Type B pancreatic cell (in vitro differentiated cells): ENCODE data around the gene MADD. TPM values are rescaled to one million over a fixed set of nuclear protein-coding genes. Genes with fewer than 3 reads are reported as not detected.

Experiments
- DNase-seq: peaks from one replicate; pipeline ENCODE4 v3.0.0; 2021; ENCODE audit warnings: mixed read lengths; ENCODE audit not compliant: unreplicated experiment; ENCODE audit errors: extremely low spot score
- H3K27ac Mint-ChIP-seq: 2 replicates; pipeline ENCODE4 v1.8.0; 2021; ENCODE audit warnings: mild to moderate bottlenecking, mixed read lengths
- H3K27me3 Mint-ChIP-seq: 2 replicates; pipeline ENCODE4 v1.8.0; 2021; ENCODE audit warnings: mixed read lengths
- H3K36me3 Mint-ChIP-seq: 2 replicates; pipeline ENCODE4 v1.8.0; 2021; ENCODE audit warnings: mixed read lengths
- H3K4me1 Mint-ChIP-seq: one replicate; pipeline ENCODE4 v1.8.0; 2021; ENCODE audit warnings: mixed read lengths; ENCODE audit not compliant: unreplicated experiment
- H3K4me3 Mint-ChIP-seq: 2 replicates; pipeline ENCODE4 v1.8.0; 2021; ENCODE audit warnings: mild to moderate bottlenecking, mixed read lengths
- H3K9me3 Mint-ChIP-seq: 2 replicates; pipeline ENCODE4 v1.8.0; 2021; ENCODE audit warnings: mixed read lengths
- total RNA-seq: library from RNA; stranded (reverse); gene quantifications from 2 replicates; pipeline ENCODE4 v1.2.1, GENCODE V29; 2021; ENCODE audit warnings: low replicate concordance
- TF ChIP-seq, protein P1 (sequence below): fragments of 200-600 bp; sonication (generic); conservative IDR thresholded peaks from 2 replicates; pipeline ENCODE4 v1.5.0; 2021; ENCODE audit warnings: antibody characterized with exemption, mild to moderate bottlenecking

Gene MADD
- total RNA-seq, 1 donor from 2014 or later, result 47.7 TPM

DNA sequence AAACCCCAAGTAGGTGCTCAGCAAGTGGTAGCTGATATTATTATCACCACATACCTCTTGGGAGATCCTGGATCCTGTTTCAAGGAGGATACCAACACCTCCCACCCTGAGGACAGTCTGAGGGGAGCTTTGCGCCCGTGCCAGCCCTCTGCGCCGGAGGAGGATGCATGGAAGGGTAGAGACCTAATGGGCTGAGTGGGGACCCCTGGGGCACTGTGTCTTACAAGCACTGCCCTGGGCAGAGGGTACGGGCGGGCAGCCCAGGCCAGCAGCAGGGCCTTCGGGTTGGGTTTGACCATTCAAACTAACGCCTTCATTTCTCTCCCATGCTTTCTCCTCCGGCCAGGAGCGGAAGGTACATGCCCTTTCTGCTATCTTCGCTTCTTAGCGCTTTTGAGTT, 56.3 kb downstream of the MADD start:
- TF ChIP-seq, protein P1, sequence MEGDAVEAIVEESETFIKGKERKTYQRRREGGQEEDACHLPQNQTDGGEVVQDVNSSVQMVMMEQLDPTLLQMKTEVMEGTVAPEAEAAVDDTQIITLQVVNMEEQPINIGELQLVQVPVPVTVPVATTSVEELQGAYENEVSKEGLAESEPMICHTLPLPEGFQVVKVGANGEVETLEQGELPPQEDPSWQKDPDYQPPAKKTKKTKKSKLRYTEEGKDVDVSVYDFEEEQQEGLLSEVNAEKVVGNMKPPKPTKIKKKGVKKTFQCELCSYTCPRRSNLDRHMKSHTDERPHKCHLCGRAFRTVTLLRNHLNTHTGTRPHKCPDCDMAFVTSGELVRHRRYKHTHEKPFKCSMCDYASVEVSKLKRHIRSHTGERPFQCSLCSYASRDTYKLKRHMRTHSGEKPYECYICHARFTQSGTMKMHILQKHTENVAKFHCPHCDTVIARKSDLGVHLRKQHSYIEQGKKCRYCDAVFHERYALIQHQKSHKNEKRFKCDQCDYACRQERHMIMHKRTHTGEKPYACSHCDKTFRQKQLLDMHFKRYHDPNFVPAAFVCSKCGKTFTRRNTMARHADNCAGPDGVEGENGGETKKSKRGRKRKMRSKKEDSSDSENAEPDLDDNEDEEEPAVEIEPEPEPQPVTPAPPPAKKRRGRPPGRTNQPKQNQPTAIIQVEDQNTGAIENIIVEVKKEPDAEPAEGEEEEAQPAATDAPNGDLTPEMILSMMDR, result no peak
- no peaks in the 10 kb centered on the region for H3K27me3 Mint-ChIP-seq
- H3K9me3 Mint-ChIP-seq, result no peaks in the 10 kb centered on the region
- no peak for DNase-seq
- H3K36me3 Mint-ChIP-seq, result peaks cover 19% of the 10 kb centered on the region
- H3K4me1 Mint-ChIP-seq, result no peaks in the 10 kb centered on the region
- H3K4me3 Mint-ChIP-seq, result no peak overlapping the region
- no peak overlapping the region for H3K27ac Mint-ChIP-seq

DNA sequence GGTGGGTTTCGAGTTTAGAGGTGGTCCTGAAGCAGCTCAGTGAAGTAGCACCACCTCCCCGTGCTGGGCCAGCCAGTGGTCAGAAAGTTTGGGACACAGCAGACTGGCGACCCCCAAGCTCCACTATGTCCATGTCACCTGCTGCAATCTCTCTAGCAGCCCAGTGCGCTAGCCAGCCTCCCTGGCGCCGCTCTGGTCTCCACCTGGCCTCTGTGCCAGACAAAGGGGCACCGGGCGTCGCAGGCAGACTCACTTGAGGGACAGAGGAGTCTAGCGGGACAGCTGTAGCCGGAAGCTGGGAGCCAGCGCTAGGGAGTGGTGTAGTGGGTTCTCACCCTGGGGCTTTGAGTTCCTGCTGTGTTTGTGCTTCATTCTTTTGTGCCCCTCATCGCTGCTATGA, 57.1 kb downstream of the MADD start:
- no peaks in the 10 kb centered on the region for H3K27me3 Mint-ChIP-seq
- H3K4me1 Mint-ChIP-seq, result peaks cover 2% of the 10 kb centered on the region
- no peaks in the 10 kb centered on the region for H3K9me3 Mint-ChIP-seq
- TF ChIP-seq, protein P1, result no peak
- DNase-seq, result no peak
- H3K36me3 Mint-ChIP-seq, result peaks cover 13% of the 10 kb centered on the region
- no peak overlapping the region for H3K4me3 Mint-ChIP-seq
- no peak overlapping the region for H3K27ac Mint-ChIP-seq

DNA sequence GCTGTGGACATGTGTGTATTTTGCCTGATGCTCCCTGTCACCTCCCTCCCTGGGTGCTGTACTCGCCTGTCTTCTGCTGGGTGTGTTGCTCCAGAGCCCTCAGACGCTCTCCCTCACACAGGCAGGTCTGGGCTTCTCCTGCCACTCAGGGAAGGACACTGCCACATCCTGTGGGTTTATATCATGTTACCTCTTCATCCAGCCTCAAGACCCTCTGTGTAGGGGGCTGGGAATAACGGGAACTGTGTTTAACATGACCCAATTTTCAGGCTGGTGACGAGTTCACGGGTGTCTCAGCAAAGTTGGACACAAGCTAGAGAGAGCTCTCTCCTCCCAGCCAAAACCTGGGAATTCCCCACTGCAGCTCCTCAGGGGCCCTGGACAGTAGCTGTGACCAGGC, 58.0 kb downstream of the MADD start:
- H3K36me3 Mint-ChIP-seq, result peaks cover 13% of the 10 kb centered on the region
- TF ChIP-seq, protein P1, result no peak
- no peak overlapping the region for H3K4me3 Mint-ChIP-seq
- no peaks in the 10 kb centered on the region for H3K27me3 Mint-ChIP-seq
- peaks cover 4% of the 10 kb centered on the region for H3K4me1 Mint-ChIP-seq
- DNase-seq, result no peak
- no peaks in the 10 kb centered on the region for H3K9me3 Mint-ChIP-seq
- no peak overlapping the region for H3K27ac Mint-ChIP-seq

DNA sequence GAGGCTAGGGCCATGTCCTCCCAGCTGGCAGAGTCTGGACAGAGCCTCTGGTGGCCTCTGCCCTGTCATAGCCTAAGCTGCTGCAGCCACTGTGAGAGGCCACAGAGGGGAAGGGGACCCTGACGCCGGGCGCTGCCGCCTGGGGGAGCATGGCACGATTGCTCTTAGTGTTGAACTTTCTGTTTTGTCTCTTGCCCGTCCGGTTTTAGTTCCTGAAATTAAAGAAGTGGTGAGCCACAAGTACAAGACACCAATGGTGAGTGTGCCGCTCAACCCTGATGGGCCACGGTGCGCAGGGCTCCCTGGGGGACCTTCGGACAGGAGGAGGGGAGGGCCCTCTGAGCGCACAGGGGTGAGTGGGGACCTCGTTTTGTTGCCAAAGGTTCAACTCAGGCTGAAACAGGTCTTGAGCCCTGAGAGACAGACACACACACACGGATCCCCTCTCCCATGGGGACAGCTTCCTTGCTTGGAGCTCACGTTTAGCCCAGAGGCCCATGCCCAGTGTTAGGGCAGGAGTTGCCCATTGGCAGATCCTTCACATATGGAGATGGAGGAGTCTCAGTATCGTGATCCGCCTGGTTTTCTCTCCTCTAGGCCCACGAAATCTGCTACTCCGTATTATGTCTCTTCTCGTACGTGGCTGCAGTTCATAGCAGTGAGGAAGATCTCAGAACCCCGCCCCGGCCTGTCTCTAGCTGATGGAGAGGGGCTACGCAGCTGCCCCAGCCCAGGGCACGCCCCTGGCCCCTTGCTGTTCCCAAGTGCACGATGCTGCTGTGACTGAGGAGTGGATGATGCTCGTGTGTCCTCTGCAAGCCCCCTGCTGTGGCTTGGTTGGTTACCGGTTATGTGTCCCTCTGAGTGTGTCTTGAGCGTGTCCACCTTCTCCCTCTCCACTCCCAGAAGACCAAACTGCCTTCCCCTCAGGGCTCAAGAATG, 58.8 kb downstream of the MADD start:
- TF ChIP-seq, protein P1, result no peak
- no peak for DNase-seq
- peaks cover 10% of the 10 kb centered on the region for H3K36me3 Mint-ChIP-seq
- peak overlapping the region; percentile 21 for H3K27ac Mint-ChIP-seq
- H3K4me1 Mint-ChIP-seq, result peaks cover 4% of the 10 kb centered on the region
- H3K4me3 Mint-ChIP-seq, result no peak overlapping the region
- no peaks in the 10 kb centered on the region for H3K9me3 Mint-ChIP-seq
- H3K27me3 Mint-ChIP-seq, result no peaks in the 10 kb centered on the region

DNA sequence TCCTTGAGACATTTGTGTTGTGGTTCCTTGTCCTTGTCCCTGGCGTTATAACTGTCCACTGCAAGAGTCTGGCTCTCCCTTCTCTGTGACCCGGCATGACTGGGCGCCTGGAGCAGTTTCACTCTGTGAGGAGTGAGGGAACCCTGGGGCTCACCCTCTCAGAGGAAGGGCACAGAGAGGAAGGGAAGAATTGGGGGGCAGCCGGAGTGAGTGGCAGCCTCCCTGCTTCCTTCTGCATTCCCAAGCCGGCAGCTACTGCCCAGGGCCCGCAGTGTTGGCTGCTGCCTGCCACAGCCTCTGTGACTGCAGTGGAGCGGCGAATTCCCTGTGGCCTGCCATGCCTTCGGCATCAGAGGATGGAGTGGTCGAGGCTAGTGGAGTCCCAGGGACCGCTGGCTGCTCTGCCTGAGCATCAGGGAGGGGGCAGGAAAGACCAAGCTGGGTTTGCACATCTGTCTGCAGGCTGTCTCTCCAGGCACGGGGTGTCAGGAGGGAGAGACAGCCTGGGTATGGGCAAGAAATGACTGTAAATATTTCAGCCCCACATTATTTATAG, 59.6 kb downstream of the MADD start:
- DNase-seq, result no peak
- H3K27me3 Mint-ChIP-seq, result no peaks in the 10 kb centered on the region
- peaks cover 4% of the 10 kb centered on the region for H3K4me1 Mint-ChIP-seq
- H3K27ac Mint-ChIP-seq, result peak overlapping the region; percentile 21
- H3K4me3 Mint-ChIP-seq, result no peak overlapping the region
- H3K9me3 Mint-ChIP-seq, result no peaks in the 10 kb centered on the region
- H3K36me3 Mint-ChIP-seq, result peaks cover 10% of the 10 kb centered on the region
- TF ChIP-seq, protein P1, result no peak
